SJSA1 (cell line): ENCODE data around the gene ISM1. TPM values are rescaled to one million over a fixed set of nuclear protein-coding genes. Genes with fewer than 3 reads are reported as not detected.

Experiments used
- DNase-seq, 2 experiments: peaks; one replicate each; pipeline ENCODE4 v3.0.0-alpha.2; 2015 to 2020; ENCODE audit warnings: low spot score in 2 of 2, low read depth in 1 of 2
- H3K27ac ChIP-seq: fragments of 250-450 bp; sonication (Bioruptor Pico); 2 replicates; pipeline ENCODE4 v1.5.1; 2020; ENCODE audit warnings: mild to moderate bottlenecking, moderate library complexity
- H3K27me3 ChIP-seq: fragments of 250-450 bp; sonication (Bioruptor Pico); replicated peaks from 2 replicates; pipeline ENCODE4 v1.5.1; 2020; ENCODE audit warnings: mild to moderate bottlenecking, moderate library complexity
- H3K36me3 ChIP-seq: fragments of 250-450 bp; sonication (Bioruptor Pico); 2 replicates; pipeline ENCODE4 v1.5.1; 2020; ENCODE audit warnings: mild to moderate bottlenecking
- H3K4me1 ChIP-seq: fragments of 250-450 bp; sonication (Bioruptor Pico); replicated peaks from 2 replicates; pipeline ENCODE4 v1.6.1; 2021; ENCODE audit warnings: mild to moderate bottlenecking
- H3K4me3 ChIP-seq: fragments of 250-450 bp; sonication (Bioruptor Pico); 2 replicates; pipeline ENCODE4 v1.5.1; 2020; ENCODE audit warnings: mild to moderate bottlenecking
- H3K9me3 ChIP-seq: fragments of 250-450 bp; sonication (Bioruptor Pico); replicated peaks from 2 replicates; pipeline ENCODE4 v1.5.1; 2020; ENCODE audit warnings: mild to moderate bottlenecking
- total RNA-seq: library from RNA; depleted of rRNA; stranded (reverse); fragments of >200 nt; shearing (Covaris generic); gene quantifications from 2 replicates; pipeline ENCODE4 v1.2.3, GENCODE V29; 2014

The ISM1 gene
- total RNA-seq, 1 experiment from 2014 or later = not detected

- Histone ChIP-seq H3K36me3 (no peaks in the 10 kb centered on the region), H3K4me3 (no peak overlapping the region), H3K9me3 (no peaks in the 10 kb centered on the region), H3K27me3 (peaks cover 19% of the 10 kb centered on the region), H3K27ac (no peak overlapping the region), H3K4me1 (no peaks in the 10 kb centered on the region)
- no peak for DNase-seq
Measured at GRCh38 chr20:13271977-13272975, 51.2 kb downstream of the ISM1 start.

GRCh38 chr20:13274275-13274861, 53.3 kb downstream of the ISM1 start:
- H3K36me3 ChIP-seq = no peaks in the 10 kb centered on the region
- peaks cover 19% of the 10 kb centered on the region for H3K27me3 ChIP-seq
- no peak for DNase-seq
- no peak overlapping the region for H3K27ac ChIP-seq
- no peaks in the 10 kb centered on the region for H3K9me3 ChIP-seq
- H3K4me3 ChIP-seq = no peak overlapping the region
- H3K4me1 ChIP-seq = no peaks in the 10 kb centered on the region

GRCh38 chr20:13276945-13277541, 56.0 kb downstream of the ISM1 start:
- no peak for DNase-seq
- Histone ChIP-seq H3K4me3 (no peak overlapping the region), H3K4me1 (no peaks in the 10 kb centered on the region), H3K27me3 (peaks cover 19% of the 10 kb centered on the region), H3K9me3 (no peaks in the 10 kb centered on the region), H3K36me3 (no peaks in the 10 kb centered on the region), H3K27ac (no peak overlapping the region)

- DNase-seq = no peak
- no peak overlapping the region for H3K4me3 ChIP-seq
Measured at GRCh38 chr20:13277663-13278295, 56.7 kb downstream of the ISM1 start.

GRCh38 chr20:13278812-13279570, 57.9 kb downstream of the ISM1 start:
- DNase-seq = no peak

More at GRCh38 chr20:13277663-13278295, 56.7 kb downstream of the ISM1 start:
- no peak overlapping the region for H3K27ac ChIP-seq
- no peaks in the 10 kb centered on the region for H3K36me3 ChIP-seq
- H3K9me3 ChIP-seq = no peaks in the 10 kb centered on the region
- no peaks in the 10 kb centered on the region for H3K4me1 ChIP-seq
- peaks cover 19% of the 10 kb centered on the region for H3K27me3 ChIP-seq

GRCh38 chr20:13280609-13281324, 59.7 kb downstream of the ISM1 start:
- H3K4me1 ChIP-seq = no peaks in the 10 kb centered on the region
- no peaks in the 10 kb centered on the region for H3K36me3 ChIP-seq
- H3K9me3 ChIP-seq = no peaks in the 10 kb centered on the region
- 0 out of 2 replicates have a peak, but pooled peaks cover 4% of the 10 kb centered on the region for H3K27me3 ChIP-seq
- no peak overlapping the region for H3K4me3 ChIP-seq
- no peak for DNase-seq
- H3K27ac ChIP-seq = no peak overlapping the region

More at GRCh38 chr20:13278812-13279570, 57.9 kb downstream of the ISM1 start:
- Histone ChIP-seq H3K27ac (no peak overlapping the region), H3K4me1 (no peaks in the 10 kb centered on the region), H3K4me3 (no peak overlapping the region), H3K27me3 (peaks cover 15% of the 10 kb centered on the region), H3K36me3 (no peaks in the 10 kb centered on the region), H3K9me3 (no peaks in the 10 kb centered on the region)

- Histone ChIP-seq H3K27ac (no peak overlapping the region), H3K27me3 (no peaks in the 10 kb centered on the region)
Measured at GRCh38 chr20:13283869-13284829, 63.1 kb downstream of the ISM1 start.

GRCh38 chr20:13284830-13285229, 63.8 kb downstream of the ISM1 start:
- no peaks in the 10 kb centered on the region for H3K9me3 ChIP-seq
- no peaks in the 10 kb centered on the region for H3K27me3 ChIP-seq
- DNase-seq = no peak
- H3K27ac ChIP-seq = no peak overlapping the region
- no peaks in the 10 kb centered on the region for H3K4me1 ChIP-seq
- H3K36me3 ChIP-seq = no peaks in the 10 kb centered on the region
- H3K4me3 ChIP-seq = no peak overlapping the region

More at GRCh38 chr20:13283869-13284829, 63.1 kb downstream of the ISM1 start:
- no peak for DNase-seq
- H3K36me3 ChIP-seq = no peaks in the 10 kb centered on the region
- no peak overlapping the region for H3K4me3 ChIP-seq
- H3K9me3 ChIP-seq = no peaks in the 10 kb centered on the region
- H3K4me1 ChIP-seq = no peaks in the 10 kb centered on the region

GRCh38 chr20:13285408-13285807, 64.3 kb downstream of the ISM1 start:
- Histone ChIP-seq H3K27me3 (no peaks in the 10 kb centered on the region), H3K27ac (no peak overlapping the region), H3K4me1 (no peaks in the 10 kb centered on the region), H3K36me3 (no peaks in the 10 kb centered on the region), H3K9me3 (no peaks in the 10 kb centered on the region), H3K4me3 (no peak overlapping the region)
- no peak for DNase-seq

- H3K4me3 ChIP-seq = no peak overlapping the region
- no peaks in the 10 kb centered on the region for H3K4me1 ChIP-seq
- DNase-seq = no peak
- no peaks in the 10 kb centered on the region for H3K27me3 ChIP-seq
- H3K36me3 ChIP-seq = no peaks in the 10 kb centered on the region
- no peaks in the 10 kb centered on the region for H3K9me3 ChIP-seq
- no peak overlapping the region for H3K27ac ChIP-seq
Measured at GRCh38 chr20:13286052-13286451, 65.0 kb downstream of the ISM1 start.

GRCh38 chr20:13286607-13287006, 65.5 kb downstream of the ISM1 start:
- H3K4me3 ChIP-seq = no peak overlapping the region
- no peaks in the 10 kb centered on the region for H3K27me3 ChIP-seq
- DNase-seq = no peak
- no peaks in the 10 kb centered on the region for H3K4me1 ChIP-seq
- no peaks in the 10 kb centered on the region for H3K9me3 ChIP-seq
- H3K36me3 ChIP-seq = no peaks in the 10 kb centered on the region
- H3K27ac ChIP-seq = no peak overlapping the region

- no peak for DNase-seq
- no peaks in the 10 kb centered on the region for H3K27me3 ChIP-seq
Measured at GRCh38 chr20:13288357-13288756, 67.3 kb downstream of the ISM1 start.

More at GRCh38 chr20:13288357-13288756, 67.3 kb downstream of the ISM1 start:
- Histone ChIP-seq H3K4me1 (no peaks in the 10 kb centered on the region), H3K4me3 (no peak overlapping the region), H3K36me3 (no peaks in the 10 kb centered on the region), H3K27ac (no peak overlapping the region), H3K9me3 (no peaks in the 10 kb centered on the region)
